Measurements from ENCODE around the gene VTI1A.
"Not testable (repeated sequence)": the region's sequence is repeated elsewhere in the genome, so short reads cannot be mapped to it uniquely, and the experiment has no call there.

The VTI1A gene

GRCh38 chr10:112456533-112456932 lies 9.5 kb downstream of the VTI1A start:
- DNase-seq = no peak

- DNase-seq = no peak
Measured at GRCh38 chr10:112460366-112460765, 13.4 kb downstream of the VTI1A start.

GRCh38 chr10:112461029-112461887 lies 14.2 kb downstream of the VTI1A start:
- DNase-seq = no peak

- not testable (repeated sequence) for DNase-seq
Measured at GRCh38 chr10:112464074-112464473, 17.1 kb downstream of the VTI1A start.

GRCh38 chr10:112465299-112465883 lies 18.4 kb downstream of the VTI1A start:
- DNase-seq = no peak

GRCh38 chr10:112466802-112467201 lies 19.8 kb downstream of the VTI1A start:
- DNase-seq = no peak

- DNase-seq = no peak
Measured at GRCh38 chr10:112467541-112468075, 20.6 kb downstream of the VTI1A start.

GRCh38 chr10:112471878-112472487 lies 25.0 kb downstream of the VTI1A start:
- no peak for DNase-seq

GRCh38 chr10:112475575-112476218 lies 28.7 kb downstream of the VTI1A start:
- DNase-seq = no peak

GRCh38 chr10:112481602-112482001 lies 34.6 kb downstream of the VTI1A start:
- DNase-seq = no peak

- no peak for DNase-seq
Measured at GRCh38 chr10:112484399-112484798, 37.4 kb downstream of the VTI1A start.

- no peak for DNase-seq
Measured at GRCh38 chr10:112487964-112488363, 40.9 kb downstream of the VTI1A start.

- no peak for DNase-seq
Measured at GRCh38 chr10:112490545-112490944, 43.5 kb downstream of the VTI1A start.

- DNase-seq = no peak
Measured at GRCh38 chr10:112491144-112491543, 44.1 kb downstream of the VTI1A start.

GRCh38 chr10:112492736-112493135 lies 45.7 kb downstream of the VTI1A start:
- DNase-seq = no peak

GRCh38 chr10:112497347-112497950 lies 50.4 kb downstream of the VTI1A start:
- DNase-seq = no peak

GRCh38 chr10:112498806-112499205 lies 51.8 kb downstream of the VTI1A start:
- no peak for DNase-seq

- not testable (repeated sequence) for DNase-seq
Measured at GRCh38 chr10:112499985-112500384, 53.0 kb downstream of the VTI1A start.

- DNase-seq = no peak
Measured at GRCh38 chr10:112502536-112502935, 55.5 kb downstream of the VTI1A start.

- DNase-seq = no peak
Measured at GRCh38 chr10:112503643-112504042, 56.6 kb downstream of the VTI1A start.

GRCh38 chr10:112507046-112507445 lies 60.0 kb downstream of the VTI1A start:
- no peak for DNase-seq

- no peak for DNase-seq
Measured at GRCh38 chr10:112507988-112508387, 61.0 kb downstream of the VTI1A start.

Data from T1000 (cell line).